WTC11 (cell line): ENCODE data around the gene CTNNA2. TPM values are rescaled to one million over a fixed set of nuclear protein-coding genes. Genes with fewer than 3 reads are reported as not detected.

Experiments used
- ATAC-seq: fragments of 200-7000 bp; cut with Tn5 transposase; 2 replicates; pipeline ENCODE4 v1.10.0; 2021; ENCODE audit warnings: mild to moderate bottlenecking, moderate library complexity
- CTCF ChIA-PET: fragments of 300-600 bp; sonication (Branson Sonifier 250); formaldehyde crosslinking; loops from one replicate; lab custom pipeline; 2021; ENCODE audit warnings: antibody characterized with exemption; lab: Charles Lee
- POLR2A ChIA-PET: fragments of 350-600 bp; sonication (Branson Sonifier 250); formaldehyde crosslinking; loops from one replicate; lab custom pipeline; 2021; ENCODE audit warnings: antibody characterized with exemption; lab: Charles Lee
- DNase-seq: peaks from one replicate; pipeline ENCODE4 v3.0.0; 2021; ENCODE audit warnings: low spot score
- H3K27ac Mint-ChIP-seq: 2 replicates; pipeline ENCODE4 v1.8.0; 2021; ENCODE audit warnings: mixed read lengths
- H3K27me3 Mint-ChIP-seq: 2 replicates; pipeline ENCODE4 v1.8.0; 2021; ENCODE audit warnings: low read depth, mild to moderate bottlenecking, moderate library complexity, mixed read lengths
- H3K36me3 Mint-ChIP-seq: 2 replicates; pipeline ENCODE4 v1.8.0; 2021; ENCODE audit warnings: mixed read lengths
- H3K4me1 Mint-ChIP-seq: 2 replicates; pipeline ENCODE4 v1.8.0; 2022; ENCODE audit warnings: mixed read lengths
- H3K4me3 Mint-ChIP-seq: 2 replicates; pipeline ENCODE4 v1.8.0; 2021; ENCODE audit warnings: mild to moderate bottlenecking, moderate library complexity, mixed read lengths
- H3K9me3 Mint-ChIP-seq: 2 replicates; pipeline ENCODE4 v1.8.0; 2021; ENCODE audit warnings: mixed read lengths
- AR ChIP-seq: fragments of 250-450 bp; sonication (Bioruptor Pico); IDR thresholded peaks from 2 replicates; pipeline ENCODE4 v1.9.0; 2021; ENCODE audit warnings: mild to moderate bottlenecking
- CREB1 ChIP-seq: sonication (generic); formaldehyde crosslinking; IDR thresholded peaks from 2 replicates; pipeline ENCODE4 v1.8.0; 2023; ENCODE audit warnings: mild to moderate bottlenecking, missing genetic modification reagents
- FOXJ3 ChIP-seq: sonication (generic); formaldehyde crosslinking; IDR thresholded peaks from 2 replicates; pipeline ENCODE4 v1.9.0; 2021; ENCODE audit warnings: missing genetic modification reagents, mild to moderate bottlenecking, borderline replicate concordance
- FOXK1 ChIP-seq: sonication (generic); formaldehyde crosslinking; IDR thresholded peaks from 2 replicates; pipeline ENCODE4 v1.8.0; 2022; ENCODE audit warnings: mild to moderate bottlenecking, moderate library complexity, missing genetic modification reagents
- GTF2I ChIP-seq: fragments of 250-450 bp; sonication (Bioruptor Pico); conservative IDR thresholded peaks from 2 replicates; pipeline ENCODE4 v1.4.0; 2021; ENCODE audit warnings: mild to moderate bottlenecking
- HMGXB4 ChIP-seq: sonication (generic); formaldehyde crosslinking; IDR thresholded peaks from 2 replicates; pipeline ENCODE4 v1.8.1; 2023; ENCODE audit warnings: mild to moderate bottlenecking, moderate library complexity, missing genetic modification reagents
- IRF1 ChIP-seq: sonication (generic); formaldehyde crosslinking; IDR thresholded peaks from 2 replicates; pipeline ENCODE4 v1.8.0; 2023; ENCODE audit warnings: missing genetic modification reagents
- IRF2 ChIP-seq: sonication (generic); formaldehyde crosslinking; IDR thresholded peaks from 2 replicates; pipeline ENCODE4 v1.8.0; 2022; ENCODE audit warnings: low read depth, missing genetic modification reagents, borderline replicate concordance
- MLX ChIP-seq: sonication (generic); formaldehyde crosslinking; IDR thresholded peaks from 2 replicates; pipeline ENCODE4 v1.8.1; 2023; ENCODE audit warnings: mild to moderate bottlenecking, missing genetic modification reagents, moderate library complexity
- MYBL2 ChIP-seq: sonication (generic); formaldehyde crosslinking; IDR thresholded peaks from 2 replicates; pipeline ENCODE4 v1.8.1; 2023; ENCODE audit warnings: mild to moderate bottlenecking, moderate library complexity, missing genetic modification reagents
- NFE2L1 ChIP-seq: sonication (generic); formaldehyde crosslinking; IDR thresholded peaks from 2 replicates; pipeline ENCODE4 v1.8.1; 2023; ENCODE audit warnings: missing genetic modification reagents
- NR2C2 ChIP-seq: sonication (generic); formaldehyde crosslinking; IDR thresholded peaks from 2 replicates; pipeline ENCODE4 v1.8.0; 2022; ENCODE audit warnings: mild to moderate bottlenecking, missing genetic modification reagents
- PRDM15 ChIP-seq: sonication (generic); formaldehyde crosslinking; IDR thresholded peaks from 2 replicates; pipeline ENCODE4 v1.8.0; 2022; ENCODE audit warnings: missing genetic modification reagents
- PREB ChIP-seq: sonication (generic); formaldehyde crosslinking; IDR thresholded peaks from 2 replicates; pipeline ENCODE4 v1.8.1; 2022; ENCODE audit warnings: mild to moderate bottlenecking, missing genetic modification reagents, moderate library complexity, borderline replicate concordance
- USF1 ChIP-seq: sonication (generic); formaldehyde crosslinking; IDR thresholded peaks from 2 replicates; pipeline ENCODE4 v1.8.0; 2022; ENCODE audit warnings: mild to moderate bottlenecking, missing genetic modification reagents
- ZNF232 ChIP-seq: sonication (generic); formaldehyde crosslinking; IDR thresholded peaks from 2 replicates; pipeline ENCODE4 v1.8.0; 2022; ENCODE audit warnings: mild to moderate bottlenecking, missing genetic modification reagents
- ZNF423 ChIP-seq: fragments of 250-450 bp; sonication (Bioruptor Pico); IDR thresholded peaks from 2 replicates; pipeline ENCODE4 v2.1.2; 2022; ENCODE audit warnings: mild to moderate bottlenecking, moderate library complexity
- ZNF425 ChIP-seq: fragments of 250-450 bp; sonication (Bioruptor Pico); conservative IDR thresholded peaks from 2 replicates; pipeline ENCODE4 v1.9.0; 2021; ENCODE audit warnings: mild to moderate bottlenecking
- total RNA-seq: library from RNA; stranded (reverse); gene quantifications from 3 replicates; pipeline ENCODE4 v1.2.3, GENCODE V29; 2021

CTNNA2 gene
- total RNA-seq, 1 experiment from 2014 or later: 3.8 TPM

- POLR2A ChIA-PET: interaction anchor here (0.7 kb wide), 2 partner anchors 16 to 135 kb away, joined by 3 to 4 read pairs; no protein-coding TSS in a partner anchor
Measured at GRCh38 chr2:80080957-80081356, 568.1 kb downstream of the CTNNA2 start.

More at GRCh38 chr2:80080957-80081356, 568.1 kb downstream of the CTNNA2 start:
- peaks cover 7% of the 10 kb centered on the region for H3K9me3 Mint-ChIP-seq
- no peak for TF ChIP-seq NFE2L1
- no peak for TF ChIP-seq GTF2I (CRISPR knock-in tag)
- no peak for TF ChIP-seq NR2C2 (CRISPR knock-in tag)
- TF ChIP-seq ZNF232 (CRISPR knock-in tag): no peak
- TF ChIP-seq IRF2 (CRISPR knock-in tag): no peak
- TF ChIP-seq ZNF423 (CRISPR knock-in tag): no peak
- TF ChIP-seq PRDM15 (CRISPR knock-in tag): no peak
- TF ChIP-seq HMGXB4 (CRISPR knock-in tag): no peak
- no peak for TF ChIP-seq IRF1 (CRISPR knock-in tag)
- TF ChIP-seq ZNF425 (CRISPR knock-in tag): no peak
- TF ChIP-seq FOXK1 (CRISPR knock-in tag): no peak
- no peak for TF ChIP-seq MLX
- TF ChIP-seq FOXJ3 (CRISPR knock-in tag): no peak
- TF ChIP-seq USF1 (CRISPR knock-in tag): no peak
- no peak for TF ChIP-seq AR (CRISPR knock-in tag)
- TF ChIP-seq PREB (CRISPR knock-in tag): no peak
- no peak for TF ChIP-seq MYBL2 (CRISPR knock-in tag)
- TF ChIP-seq CREB1: no peak
- TF ChIP-seq, all 79 proteins: peak for 0
- CTCF ChIA-PET: interaction anchor here (1.4 kb wide), 1 partner anchor 175 kb away, joined by 3 read pairs; no protein-coding TSS in a partner anchor
- no peak overlapping the region for H3K4me3 Mint-ChIP-seq
- DNase-seq (no peak), ATAC-seq (no peak)
- H3K27me3 Mint-ChIP-seq: no peaks in the 10 kb centered on the region
- H3K4me1 Mint-ChIP-seq: no peaks in the 10 kb centered on the region
- H3K36me3 Mint-ChIP-seq: no peaks in the 10 kb centered on the region; the same call in 1 of the 2 replicates
- no peak overlapping the region for H3K27ac Mint-ChIP-seq
